MM.1S (cell line): Measurements from ENCODE around the gene FRMD6.

ENCODE experiments used
- CTCF ChIP-seq: fragments of 300-600 bp; sonication (generic); IDR thresholded peaks from 2 replicates; pipeline ENCODE4 v1.5.1; 2016; ENCODE audit warnings: antibody characterized with exemption, low read length, mixed read lengths
- EZH2 ChIP-seq: fragments of 300-600 bp; sonication (generic); optimal IDR thresholded peaks from 2 replicates; pipeline ENCODE3; 2017; ENCODE audit warnings: low read depth, mild to moderate bottlenecking, antibody characterized with exemption, low read length, mixed read lengths

GRCh38 chr14:51651388-51652167 lies at the start of gene FRMD6:
- TF ChIP-seq CTCF (peak; percentile 51), EZH2 (no peak)
